Tongue (tissue), 2 donors: ENCODE measurements around the gene LRRC34. TPM values are rescaled to one million over a fixed set of nuclear protein-coding genes. Genes with fewer than 3 reads are reported as not detected.

ENCODE experiments used
- DNase-seq: peaks from one replicate; pipeline ENCODE4 v3.0.0-alpha.2; 2015
- total RNA-seq: library from RNA; depleted of rRNA; stranded (reverse); fragments of >200 nt; gene quantifications from one replicate; pipeline ENCODE4 v1.2.3, GENCODE V29; 2014

LRRC34 gene
- total RNA-seq, 1 donor from 2014 or later, result 4.3 TPM

DNA sequence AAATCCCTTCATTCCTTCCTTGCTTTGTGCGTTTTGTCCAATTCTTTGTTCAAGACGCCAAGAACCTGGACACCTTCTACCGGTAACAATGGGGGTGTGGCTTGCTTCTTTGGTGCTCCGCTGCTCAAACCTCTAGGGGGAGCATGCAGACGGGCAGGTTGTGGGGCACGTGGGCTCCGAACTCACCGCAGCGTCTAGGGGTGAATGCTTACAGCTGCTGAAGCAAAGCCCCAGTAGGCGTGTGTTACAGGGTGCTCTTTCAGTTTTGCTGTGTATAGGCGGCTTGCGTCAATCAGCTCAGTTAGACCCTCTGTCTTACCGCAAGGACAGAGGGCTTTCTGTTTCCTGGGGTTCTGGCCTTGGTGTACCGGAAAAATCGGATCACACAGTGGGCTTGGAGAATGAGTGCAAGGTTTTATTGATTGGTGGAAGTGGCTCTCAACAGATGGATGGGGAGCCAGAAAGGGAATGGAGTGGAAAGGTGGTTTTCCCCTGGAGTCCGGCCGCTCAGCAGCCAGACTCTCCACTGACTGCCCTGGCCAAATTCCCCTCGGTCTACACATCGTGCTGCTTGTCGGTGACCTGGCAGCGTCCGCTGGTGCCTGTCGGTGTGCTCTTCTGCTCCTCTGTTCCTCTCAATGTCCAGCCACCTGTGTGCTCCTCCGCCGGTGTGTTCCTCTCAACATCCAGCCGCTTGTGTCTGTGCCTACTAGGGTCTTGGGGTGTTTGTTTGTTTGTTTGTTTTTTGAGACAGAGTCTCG, 1.2 kb upstream of the LRRC34 start:
- DNase-seq, result peak; percentile 24

DNA sequence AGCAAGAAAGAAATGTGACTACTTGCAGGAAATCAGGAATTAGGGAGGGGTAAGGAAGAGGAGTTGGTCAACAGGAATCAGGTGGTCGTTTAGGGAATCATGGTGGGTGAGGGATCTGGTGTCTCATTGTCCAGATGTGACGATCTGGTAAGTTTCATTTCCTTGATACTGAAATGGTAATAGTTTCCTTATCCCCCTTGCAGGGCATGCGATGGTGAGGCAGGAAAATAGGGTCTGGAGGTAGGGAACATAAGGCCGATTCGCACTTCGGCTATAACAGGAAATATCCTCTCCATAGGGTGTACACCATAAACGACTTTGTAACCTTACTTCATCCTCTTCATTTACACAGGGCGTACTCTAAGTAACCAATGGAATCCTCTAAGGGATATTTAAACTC, 574 bp upstream of the LRRC34 start:
- DNase-seq, result no peak

DNA sequence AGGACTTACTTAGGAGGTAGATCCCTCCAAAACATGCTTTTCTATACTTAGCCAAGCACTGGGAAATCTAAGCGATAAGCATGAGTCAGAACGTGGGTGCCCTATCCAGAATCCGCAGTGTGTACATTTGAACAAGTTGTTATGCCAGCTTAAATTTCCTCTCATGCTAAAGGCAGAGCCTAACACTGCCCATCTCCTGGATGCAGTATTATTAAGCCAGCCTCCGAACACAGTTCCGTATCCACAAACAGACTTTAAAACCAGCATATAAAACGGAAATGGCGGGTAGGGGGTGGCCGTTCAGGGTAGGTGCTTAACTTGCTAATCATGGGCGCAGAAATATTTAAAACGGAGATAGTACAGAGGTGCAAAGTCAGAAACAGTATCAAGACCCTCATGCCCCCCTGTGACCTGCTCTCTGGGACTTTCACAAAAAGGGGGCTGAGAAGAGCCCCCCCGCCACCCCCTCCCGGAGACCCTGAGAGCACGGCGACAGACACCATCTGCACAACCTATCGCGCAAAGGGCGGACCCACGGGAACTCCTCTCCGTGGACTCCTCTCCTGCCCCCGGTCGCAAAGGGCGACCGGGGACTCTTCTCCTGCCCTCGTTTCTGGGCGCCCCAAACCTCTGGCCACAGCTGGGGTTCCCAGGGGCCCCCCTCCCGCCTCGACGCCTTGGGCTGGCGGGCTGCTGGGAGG, 923 bp downstream of the LRRC34 start:
- peak; percentile 66 for DNase-seq

DNA sequence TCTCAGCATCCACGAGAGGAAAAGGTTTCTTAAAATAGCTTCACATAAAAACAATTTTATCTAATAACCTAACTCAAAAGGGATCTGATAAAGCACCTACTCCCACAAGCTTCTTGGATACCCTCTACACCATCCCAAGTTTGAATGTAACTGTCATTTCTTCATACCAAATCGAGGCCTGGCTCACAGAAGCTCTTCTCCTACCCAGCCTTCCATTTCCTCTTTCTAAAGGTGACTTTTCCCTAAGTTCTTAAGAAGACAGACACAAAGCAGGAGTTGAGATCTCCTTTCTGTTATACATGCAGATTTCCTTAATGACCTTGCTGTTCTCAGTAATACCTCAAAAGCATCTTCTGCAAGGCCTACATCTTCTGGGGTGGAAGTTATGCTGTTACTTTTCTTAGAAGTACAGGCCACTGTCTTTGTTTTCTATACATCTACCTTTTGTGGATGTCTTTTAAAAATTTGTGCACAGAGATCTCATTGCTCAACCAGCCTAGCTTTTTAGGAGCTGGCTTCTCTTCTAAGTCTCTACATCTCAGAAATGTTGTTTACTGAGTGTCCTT, 3.4 kb downstream of the LRRC34 start:
- no peak for DNase-seq

DNA sequence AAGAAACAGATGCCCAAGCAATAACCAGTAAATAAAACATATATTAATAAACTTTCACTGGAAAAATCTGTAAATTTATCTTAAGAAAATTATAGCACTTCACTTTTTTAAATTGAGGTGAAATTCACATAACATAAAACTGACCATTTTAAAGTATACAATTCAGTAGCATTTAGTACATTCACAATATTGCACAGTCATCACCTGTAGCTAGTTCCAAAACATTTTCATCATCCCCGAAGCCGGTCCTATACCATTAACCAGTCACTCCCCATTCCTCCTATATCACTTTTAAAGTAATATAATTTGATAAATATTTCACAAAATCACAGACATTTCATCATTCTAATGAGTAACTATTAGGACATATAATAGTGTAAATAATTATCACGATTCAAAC, 8.0 kb downstream of the LRRC34 start:
- DNase-seq, result no peak

DNA sequence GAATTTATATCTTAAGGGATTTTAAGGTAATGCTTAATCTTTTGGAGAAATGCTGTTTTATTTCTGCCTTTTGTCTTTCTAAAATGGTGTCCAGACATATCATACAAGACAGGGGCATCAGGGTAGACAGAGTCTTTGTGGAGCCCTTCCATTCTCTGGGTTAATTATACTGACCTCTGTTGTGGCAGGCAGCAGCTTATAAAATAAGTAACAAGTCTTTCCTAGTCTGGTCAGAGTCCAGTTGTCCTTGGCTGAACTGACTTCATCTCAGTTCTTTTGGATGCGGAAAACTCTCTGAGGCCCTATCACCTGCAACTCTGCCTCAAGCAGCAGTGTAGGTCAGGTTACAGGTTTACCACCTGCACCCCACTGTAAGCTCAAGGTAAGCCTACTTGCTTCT, 20.3 kb downstream of the LRRC34 start:
- no peak for DNase-seq

DNA sequence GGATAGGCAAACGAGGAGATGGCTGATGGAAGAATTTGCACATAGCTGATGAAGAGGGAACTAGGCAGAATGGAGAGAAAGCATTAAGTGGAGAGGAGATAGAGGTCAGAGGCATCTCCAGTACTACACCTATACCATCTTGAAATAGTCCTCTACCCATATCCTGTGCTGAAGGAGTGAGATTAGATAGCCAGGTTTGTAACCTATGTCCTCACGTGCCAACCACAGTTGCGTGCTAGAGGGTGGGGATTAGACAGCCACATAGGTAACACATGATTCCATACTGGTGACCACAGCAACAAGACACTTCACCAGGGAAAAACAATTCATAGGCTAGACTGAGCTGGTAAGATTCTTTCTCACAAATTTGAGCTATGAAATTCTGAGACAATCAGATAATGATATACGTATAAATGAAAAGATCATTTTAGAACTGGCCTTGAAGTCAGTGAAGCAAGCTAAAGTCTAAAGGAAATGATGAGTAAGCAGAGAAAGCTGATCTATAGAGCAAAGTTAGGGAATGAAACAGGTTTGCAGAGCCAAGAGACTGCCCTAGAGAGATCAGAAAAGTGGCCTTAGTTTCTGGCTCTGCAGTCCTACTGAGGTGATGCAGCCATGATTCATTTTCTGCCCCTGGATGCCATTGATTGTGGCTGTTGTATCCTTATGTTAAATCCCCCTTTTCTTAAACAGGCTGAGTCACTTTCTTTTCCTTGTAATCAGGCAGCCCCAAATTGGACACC, 21.8 kb downstream of the LRRC34 start:
- DNase-seq, result no peak

DNA sequence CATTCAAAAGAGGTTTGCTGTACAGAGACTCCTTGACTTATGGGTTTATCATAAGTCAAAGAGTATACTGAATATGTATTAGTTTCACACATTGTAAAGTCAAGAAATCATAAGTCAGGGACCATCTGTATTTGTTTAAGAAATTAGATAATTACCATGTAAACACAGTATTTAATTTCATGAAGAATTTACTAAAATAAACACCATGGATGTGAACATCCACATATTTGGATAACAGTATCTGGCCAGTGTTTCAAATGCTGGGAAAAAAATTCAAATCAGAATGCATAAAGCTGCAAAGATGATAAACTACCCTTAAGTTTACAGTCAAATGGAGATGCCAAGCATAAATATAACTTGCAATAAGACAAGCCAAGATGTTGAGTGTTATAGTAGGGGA, 22.5 kb downstream of the LRRC34 start:
- no peak for DNase-seq

DNA sequence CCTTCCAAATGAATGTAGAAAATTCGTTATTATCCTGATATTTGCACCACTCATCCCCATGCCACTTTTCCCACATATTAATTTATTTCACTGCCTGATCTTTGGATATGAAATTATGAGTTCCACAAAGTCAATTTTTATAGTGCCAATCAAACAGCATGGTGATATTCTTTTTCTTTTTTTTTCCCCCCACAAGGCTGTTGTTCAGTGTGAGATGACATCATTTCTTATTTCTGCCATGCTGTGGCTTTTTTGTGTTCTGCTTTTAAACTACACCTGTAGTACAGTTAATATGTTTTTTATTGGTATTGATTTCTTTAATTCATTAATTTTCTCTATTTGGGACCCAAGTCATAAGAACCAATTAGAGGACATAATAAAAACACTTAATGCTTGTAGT, 24.9 kb downstream of the LRRC34 start:
- DNase-seq, result no peak

DNA sequence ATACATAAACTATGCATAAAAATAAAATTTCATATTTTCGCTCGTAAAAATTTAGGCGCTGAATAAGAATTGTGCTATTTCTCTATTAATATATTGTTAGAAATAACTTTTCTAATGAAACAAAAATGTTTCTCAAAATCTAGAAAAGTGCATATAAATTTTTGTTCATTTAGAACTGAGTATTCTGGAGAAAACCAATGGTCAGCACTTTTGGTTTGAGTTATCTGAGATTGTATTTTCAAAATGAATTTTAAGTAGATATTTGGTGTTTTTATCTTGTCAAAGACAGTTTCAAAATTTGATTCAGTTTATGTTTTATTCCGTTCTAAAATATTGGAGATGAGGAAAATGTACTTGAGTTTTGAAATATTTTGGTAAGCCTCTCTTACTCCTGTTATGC, 25.6 kb downstream of the LRRC34 start:
- no peak for DNase-seq

DNA sequence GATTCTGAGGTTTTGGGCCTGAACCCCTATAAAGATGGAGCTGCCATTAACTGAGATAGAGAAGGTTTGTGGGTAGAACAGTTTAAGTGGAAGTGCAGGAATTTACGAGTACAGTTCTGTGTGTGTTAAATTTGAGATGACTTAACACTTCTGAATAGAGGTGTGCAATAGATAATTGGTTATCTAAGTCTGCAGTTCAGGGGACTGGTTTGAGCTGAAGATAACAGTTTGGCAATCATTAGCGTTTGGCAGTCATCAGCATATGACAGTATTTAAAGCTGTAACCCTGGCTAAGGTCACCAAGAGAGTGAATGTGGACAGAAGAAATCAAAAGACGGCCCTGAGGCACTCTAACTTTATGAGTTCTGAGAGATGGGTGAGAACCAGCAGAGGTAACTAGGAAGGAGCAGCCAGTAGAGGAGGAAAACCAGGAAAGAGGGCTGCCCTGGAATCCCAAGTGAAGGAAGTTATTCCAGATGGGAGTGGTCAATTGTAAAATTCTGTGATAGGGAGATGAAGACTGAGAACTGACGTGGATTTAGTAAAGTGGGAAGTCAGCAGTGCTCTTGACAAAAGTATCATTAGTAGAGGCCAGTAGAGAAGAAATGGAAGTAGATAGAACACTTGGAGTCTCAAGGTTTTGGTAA, 31.4 kb downstream of the LRRC34 start:
- no peak for DNase-seq

DNA sequence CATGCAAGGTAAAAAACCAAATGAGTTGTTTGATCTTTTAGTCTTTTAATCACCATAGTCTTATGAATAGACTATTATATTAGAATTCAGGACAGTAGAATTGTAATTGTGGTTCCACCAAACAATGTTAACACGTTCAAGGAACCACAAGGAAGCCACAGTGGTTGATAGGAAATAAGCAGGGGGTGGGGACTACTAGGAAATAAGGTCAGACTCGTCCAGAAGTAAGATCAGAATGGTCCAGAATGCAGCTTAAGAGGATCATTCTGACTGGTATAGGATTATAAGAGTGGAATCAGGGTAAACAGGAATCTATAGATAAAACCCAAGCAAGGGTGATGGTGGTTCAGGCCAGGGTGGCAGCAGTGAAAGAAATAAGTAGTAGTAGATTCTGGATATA, 32.0 kb downstream of the LRRC34 start:
- DNase-seq, result no peak

DNA sequence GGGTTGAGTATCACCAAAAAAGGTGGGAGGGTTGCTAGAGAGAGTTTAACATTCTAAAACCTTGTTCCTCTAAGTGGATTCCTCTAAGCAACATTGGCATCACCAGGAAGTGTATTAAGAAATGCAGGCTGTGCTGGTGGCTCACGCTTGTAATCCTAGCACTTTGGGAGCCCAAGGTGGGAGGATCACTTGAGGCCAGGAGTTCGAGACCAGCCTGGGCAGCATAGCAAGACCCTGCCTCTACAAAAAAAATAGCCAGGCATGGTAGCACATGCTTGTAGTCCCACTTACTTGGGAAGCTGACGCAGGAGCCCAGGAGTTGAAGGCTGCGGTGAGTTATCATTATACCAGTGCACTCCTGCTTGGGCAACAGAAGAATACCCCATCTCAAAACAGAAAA, 34.9 kb downstream of the LRRC34 start:
- no peak for DNase-seq

DNA sequence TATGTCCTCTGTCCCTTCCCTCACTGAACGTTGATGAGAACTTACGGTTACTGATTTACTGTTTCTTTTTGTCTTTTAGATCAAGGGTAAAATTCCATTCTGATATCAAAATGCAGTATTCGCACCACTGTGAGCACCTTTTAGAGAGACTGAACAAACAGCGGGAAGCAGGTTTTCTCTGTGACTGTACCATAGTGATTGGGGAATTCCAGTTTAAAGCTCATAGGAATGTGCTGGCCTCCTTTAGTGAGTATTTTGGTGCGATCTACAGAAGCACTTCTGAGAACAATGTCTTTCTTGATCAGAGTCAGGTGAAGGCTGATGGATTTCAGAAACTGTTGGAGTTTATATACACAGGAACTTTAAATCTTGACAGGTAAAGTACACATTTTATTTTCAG, 38.5 kb downstream of the LRRC34 start:
- no peak for DNase-seq

DNA sequence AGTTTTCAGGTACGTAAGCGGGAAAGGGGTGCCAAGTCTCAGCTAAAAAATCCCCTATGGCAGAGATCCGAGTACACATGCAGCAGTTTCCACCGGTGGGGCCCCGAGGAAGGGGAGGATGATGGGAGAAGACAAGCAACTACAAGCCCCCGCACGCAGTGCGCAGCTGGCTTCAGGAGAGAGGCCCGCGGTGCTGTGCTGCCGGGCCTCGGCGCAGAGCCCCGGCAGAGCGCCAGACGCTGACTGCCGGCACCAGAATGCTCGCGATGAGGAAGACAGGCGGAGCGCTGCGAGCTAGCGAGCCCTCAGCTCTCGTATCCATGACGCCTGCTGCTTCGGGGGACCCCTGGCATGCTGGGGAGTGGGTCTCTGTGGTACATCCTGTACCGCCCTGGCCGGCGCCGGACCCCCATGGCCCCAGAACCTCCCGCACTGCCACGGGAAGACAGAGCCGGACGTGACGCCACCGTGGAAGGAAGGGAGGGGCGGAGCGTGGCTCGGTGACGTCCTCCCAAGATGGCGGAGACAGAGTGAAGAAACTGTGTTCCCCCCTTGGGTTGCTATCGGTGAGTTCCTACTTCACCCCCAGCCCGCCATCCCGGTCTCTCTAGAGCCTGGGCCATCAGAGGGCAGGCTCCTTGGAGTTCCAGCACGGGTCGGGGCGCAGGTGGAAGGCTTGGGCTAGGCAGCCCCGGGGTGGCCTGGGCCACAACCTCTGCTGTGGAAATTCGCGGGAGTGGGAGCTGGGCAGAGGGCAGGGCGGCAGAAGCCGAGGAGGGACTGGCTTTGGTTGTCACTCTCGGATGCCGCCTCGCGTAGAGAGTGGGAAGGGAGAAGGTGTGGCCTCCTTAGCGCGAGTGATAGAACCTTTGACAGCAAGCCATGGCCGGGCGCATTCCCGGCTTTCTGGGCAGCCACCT, 39.5 kb downstream of the LRRC34 start, which contains the start of gene MYNN:
MYNN (plus strand) TSS at position 500 of the 920 bp plus-strand sequence. CDS start 900 bp downstream, outside the sequence.
- DNase-seq, result peak; percentile 98

DNA sequence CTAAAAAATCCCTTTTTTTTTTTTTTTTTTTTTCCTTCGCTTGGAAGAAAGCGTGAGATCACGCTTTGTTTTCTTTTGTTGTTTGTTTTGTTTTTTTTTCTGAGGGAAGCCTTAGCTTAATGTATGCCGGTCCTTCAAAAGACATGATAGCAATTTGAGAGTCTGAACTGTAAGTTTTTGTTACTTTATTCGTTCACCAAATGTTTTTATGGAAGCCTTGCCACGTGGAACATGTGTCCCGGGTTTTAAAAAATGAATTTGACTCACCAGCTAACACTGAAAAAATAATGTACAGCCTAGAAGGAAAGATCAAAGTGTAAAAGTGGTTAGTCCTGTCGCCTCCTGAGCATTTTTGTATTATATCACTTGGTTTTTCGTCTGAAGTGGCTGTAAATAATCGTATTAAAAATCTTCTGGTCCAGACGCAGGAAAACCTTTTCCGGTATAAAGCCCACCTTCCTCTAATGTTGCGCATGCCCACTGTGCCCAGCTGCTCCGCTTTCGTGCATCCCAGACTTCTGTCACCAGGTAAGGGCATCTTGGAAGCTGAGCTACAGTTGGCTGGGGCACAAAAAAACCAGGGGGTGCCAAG, 40.3 kb downstream of the LRRC34 start:
- peak; percentile 95 for DNase-seq

DNA sequence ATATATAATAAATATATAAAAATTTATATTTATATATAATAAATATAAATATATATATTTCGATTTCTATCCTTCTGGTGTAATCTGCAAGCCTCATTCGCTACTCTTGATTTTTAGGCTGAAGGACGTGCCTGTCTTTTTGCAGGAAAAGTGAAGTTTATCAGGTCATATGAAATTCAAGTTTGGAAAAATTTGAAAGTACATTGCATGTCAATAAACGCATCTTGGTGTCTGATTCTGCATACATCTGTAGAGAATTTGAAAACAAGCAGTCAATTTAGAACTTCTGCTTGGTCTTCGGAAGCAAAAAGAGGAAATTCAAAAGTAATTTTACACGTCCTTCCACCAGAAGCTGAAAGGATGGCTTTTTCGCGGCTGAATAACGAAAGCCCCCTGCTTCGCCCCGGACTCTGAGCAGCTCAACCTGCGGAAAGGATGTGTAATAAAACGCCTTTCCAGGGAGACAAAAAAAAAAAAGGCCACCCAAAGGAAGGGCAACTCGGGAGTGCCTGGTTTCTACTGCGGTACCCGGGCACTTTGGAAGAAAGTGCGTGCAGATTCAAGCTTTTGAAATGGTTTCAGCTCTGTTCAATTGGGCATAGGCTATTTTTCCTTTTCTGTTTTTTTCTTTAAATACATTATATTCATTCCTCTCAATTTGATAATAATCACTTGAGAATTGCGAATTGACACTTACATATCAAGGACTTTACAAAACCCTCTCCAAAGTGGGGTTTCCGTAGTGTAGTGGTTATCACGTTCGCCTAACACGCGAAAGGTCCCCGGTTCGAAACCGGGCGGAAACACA, 41.0 kb downstream of the LRRC34 start:
- peak; percentile 97 for DNase-seq

DNA sequence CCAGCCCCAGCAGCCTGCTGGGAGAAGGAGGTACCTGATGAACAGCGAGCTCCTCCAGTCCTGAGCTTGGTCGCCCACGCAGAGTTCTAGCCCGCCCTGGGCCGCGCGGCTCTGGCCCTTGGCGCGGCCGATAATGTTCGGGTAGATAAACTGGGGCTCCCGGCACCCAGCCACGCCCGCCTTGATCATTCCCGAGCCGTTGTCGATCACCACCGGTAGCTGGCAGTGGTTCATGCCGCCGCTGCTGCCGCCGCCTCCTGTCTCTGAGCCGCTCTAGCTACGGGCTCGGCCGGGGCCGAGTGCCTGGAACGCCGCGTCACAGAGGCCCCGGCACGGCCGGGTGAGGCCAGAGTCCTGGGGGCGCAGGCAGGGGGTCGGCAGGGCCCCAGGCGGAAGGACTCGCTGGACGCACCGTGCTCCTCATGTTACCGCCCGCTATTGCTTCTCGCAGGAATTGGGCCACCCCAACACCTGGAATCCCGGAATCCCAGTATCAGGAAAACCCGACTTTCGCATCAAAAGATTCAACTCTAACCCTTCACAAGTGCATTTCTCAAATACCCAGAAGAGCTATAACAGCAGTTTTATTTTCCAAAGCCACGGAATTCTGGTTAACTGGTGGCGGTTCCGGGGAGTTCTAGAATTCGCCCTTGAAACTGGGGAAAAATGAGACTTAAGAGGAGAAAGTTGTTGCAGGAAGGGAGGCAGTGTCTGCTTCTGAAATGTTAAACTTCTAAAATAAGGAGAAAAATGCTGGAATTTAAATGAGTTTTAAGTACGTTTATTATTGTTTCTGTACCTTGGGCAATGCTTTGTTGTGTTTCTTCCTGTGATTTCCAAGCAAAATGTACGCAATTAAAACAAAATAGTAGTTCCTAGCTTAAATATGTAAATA, 43.2 kb downstream of the LRRC34 start, which contains the start of gene ACTRT3:
ACTRT3 (minus strand) TSS at position 275 of the 895 bp plus-strand sequence; CDS start at position 234, 41 bp downstream.
- DNase-seq, result peak; percentile 77
